GM19238 (cell line): Measurements from ENCODE around the gene AATK.
"Not testable (repeated sequence)": the region's sequence is repeated elsewhere in the genome, so short reads cannot be mapped to it uniquely, and the experiment has no call there.

Experiments
- DNase-seq: peaks from one replicate; pipeline ENCODE4 v3.0.0; 2011; ENCODE audit warnings: low spot score; ENCODE audit not compliant: insufficient read length

The AATK gene

DNA sequence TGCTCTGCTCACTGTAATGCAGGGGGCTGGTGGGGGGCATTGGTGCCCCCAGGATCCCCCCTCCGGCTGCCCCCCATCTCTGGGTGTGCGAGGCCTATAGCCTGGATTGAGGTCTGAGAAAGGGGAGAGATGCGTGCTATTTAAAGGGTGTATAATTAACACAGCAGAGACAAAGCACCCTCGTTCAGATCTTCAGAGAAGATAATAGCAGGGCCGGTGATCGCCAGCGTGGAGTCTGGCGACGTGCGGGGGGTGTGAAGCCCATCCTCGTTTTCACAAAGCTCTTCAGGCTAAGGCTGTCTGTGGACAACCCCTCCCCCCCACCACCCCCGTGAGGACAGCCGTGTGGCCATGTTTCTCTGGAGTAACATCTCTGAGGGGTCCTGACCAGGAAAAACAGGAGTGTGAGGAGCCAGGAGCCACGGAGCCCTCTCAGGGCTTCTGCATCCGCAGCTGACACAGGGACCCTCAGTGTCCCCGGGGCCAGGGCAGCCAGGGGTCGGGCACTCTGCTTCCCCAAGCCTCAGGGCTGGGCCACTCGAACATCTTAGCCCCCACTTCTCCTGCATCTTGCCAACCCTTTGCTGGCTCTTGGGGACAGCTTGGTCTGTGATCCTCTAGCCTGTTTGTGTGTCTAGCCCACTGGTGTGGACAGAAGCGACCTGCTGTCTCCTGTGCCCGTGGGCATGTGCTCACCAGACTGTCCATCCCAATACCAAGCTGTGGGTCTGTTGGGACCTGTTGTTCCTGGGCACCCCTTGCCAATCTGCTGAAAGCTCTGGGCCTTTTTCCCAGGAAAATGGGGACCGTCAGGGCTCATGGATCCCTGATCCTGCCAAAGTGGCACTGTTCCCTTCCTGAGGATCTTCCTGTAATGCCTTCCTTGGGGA, 72.2 kb downstream of the AATK start:
- DNase-seq = no peak

DNA sequence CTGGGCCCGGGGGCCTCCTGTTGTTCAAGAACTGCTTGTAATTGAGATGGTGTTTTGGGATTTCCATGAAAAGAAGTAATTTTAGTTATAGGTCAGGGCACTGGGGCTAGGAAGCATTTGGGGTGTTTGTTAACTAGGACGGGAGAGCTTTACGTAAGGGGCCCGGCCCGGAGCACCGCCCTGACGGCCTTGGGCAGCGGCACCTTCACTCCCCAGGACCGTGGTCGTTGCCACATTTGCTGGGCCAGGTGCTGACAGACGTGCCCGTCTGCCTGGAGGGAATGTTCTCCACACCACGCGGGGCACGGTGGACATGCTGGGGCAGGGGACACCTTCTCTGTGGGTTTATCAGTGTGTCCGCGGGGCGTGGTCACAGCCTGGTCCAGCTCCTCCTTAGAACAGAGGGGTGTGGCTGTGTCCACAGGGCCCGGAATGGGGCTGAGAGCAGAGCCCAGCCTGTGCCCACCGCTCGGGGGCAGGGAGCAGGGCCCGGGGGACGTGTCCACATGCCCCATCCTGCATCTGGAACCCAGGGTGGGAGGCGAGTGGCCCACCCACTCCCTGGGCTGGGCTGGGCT, 73.4 kb downstream of the AATK start:
- no peak for DNase-seq

GRCh38 chr17:81091774-81092517, 74.1 kb downstream of the AATK start:
- DNase-seq = no peak

DNA sequence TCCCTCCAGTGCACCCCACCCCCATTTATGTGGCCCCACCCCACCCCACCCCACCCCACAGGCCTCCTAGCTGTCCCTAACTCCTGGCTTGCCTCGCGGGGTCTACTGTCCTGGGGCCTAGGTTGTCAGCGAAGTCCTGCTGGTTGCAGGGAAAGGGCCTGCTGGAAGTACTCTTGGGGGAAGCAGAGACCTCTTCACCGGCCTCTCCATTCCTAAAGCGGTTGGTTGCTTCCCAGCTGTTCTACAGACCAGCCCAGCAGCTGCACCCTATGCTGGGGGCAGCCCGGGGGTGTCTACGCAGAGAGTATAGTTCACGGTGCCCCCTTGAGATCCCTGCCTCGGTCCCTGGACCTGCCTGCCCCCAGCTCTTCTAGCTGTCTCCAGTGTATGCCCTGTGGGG, 74.9 kb downstream of the AATK start:
- no peak for DNase-seq

DNA sequence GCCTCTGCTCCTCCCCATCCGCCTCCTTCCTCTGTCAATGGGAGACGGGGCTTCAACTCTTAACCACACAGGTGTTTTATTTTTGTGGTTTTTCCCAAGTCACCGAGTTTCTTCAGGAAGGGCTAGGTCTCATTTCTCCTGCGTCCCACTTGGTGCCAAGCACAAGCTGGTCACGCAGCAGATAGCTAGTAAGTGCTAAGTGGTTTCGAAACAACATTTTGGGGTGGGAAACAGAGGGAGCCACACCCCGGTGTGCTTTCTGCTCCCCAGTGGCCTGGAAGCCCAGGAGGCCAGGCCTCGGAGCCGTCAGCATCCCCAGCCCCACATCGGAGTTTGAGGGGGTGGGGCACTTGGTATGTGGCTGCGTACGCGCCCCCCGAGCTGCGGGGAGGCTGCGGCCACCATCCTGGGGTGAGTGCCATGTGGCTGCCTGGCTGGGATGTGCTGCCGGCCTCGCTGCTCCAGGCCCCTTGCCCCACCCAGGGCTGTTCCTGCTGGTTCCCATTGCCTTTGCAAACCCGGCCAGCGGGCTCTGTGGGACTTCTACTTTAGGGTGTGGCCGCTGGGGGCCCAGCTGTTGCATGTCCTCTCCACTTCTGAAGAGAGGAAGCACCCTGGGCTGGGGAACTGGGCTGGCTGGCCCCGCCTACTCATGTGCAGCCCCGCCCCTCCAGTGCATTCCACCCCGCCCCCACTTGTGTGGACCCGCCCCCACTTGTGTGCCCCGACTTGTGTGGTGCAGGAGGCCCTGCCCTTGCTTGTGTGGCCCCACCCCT, 75.5 kb downstream of the AATK start:
- DNase-seq = no peak

GRCh38 chr17:81086789-81087551, 79.1 kb downstream of the AATK start:
- no peak for DNase-seq

DNA sequence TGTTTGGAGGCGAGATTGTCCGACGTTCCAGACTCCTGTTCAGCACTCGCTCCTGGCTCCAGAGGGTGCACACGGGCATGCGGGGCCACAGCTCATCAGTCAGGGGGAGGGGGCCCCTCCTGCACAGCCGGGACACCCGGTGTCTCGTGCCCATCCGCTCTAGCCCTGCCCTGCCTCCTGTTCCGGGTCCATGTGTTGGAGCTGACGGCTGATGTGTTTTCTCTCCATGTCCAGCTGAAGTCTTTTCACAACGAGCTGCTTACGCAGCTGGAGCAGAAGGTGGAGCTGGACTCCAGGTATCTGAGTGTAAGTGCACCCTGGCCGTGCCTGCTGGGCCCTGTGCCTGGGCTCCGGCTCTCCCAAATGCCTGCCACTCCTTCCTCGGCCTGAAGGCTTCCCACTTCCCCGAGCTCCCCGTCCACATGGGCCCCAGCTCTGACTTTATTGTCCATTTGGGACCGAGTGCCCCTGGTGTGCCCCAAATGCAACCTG, 80.6 kb downstream of the AATK start:
- DNase-seq = no peak

DNA sequence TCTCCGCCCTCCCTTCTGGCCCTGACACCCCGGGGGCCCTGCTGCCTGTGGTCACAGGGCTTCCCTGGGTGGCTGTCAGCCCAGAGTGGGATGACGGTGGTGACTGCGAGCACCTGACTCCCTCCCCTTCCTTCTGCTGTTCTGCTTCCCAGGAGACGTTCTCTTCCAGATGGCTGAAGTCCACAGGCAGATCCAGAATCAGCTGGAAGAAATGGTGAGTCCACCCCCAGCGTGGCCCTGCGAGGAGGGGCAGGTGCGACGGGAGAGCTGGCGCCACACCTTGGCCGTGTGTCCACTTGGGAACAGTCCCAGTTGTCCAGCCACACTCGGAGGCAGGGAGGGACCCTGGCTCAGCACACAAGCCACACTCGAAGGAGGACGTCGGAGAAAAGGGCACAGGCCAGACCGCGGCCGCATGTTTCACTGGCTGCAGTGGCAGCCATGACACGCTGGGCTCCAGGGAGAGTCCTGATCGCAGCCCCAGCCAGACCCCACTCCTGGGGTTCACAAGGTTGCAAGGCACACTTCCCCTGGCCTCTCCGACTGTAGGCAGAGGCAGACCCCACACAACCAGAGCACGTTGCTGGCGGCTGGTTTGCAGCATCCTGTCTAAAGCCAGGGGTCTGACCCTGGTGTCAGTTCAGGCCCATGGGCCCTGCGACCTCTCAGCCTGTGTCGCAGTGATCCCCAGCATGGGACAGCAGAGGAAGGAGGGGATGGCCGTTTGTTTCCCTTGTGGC, 81.2 kb downstream of the AATK start:
- DNase-seq = no peak

DNA sequence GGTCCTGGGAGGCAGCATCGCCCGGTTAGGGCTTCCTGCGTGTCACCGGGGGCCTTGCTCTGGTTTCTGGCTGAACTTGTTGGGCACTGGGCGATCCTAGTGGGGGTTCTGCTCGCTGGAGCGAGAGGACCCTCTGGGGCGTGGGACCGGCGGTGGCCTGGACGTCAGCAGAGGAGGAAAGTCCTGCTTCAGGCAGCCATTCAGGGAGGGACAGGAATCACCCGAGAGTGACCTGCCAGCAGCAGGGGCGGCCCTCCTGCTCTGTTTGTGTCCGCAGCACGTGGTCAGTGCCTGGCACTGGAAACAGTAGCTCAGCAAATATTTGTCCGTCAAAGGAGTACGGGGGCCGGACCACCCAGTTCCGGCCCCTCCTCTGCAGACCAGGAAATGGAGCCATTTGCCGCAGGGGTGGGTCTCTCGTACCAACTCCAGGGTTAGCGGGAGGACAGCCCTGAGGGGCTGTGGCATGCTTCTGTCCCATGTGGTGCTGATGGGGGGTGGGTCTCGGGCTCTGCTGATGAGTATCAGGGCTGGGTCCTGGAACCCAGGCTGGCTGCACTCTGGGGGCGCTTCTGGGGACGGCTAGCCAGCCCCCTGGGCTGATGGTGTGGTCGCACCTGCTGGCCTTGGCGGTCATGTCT, 82.8 kb downstream of the AATK start:
- no peak for DNase-seq

DNA sequence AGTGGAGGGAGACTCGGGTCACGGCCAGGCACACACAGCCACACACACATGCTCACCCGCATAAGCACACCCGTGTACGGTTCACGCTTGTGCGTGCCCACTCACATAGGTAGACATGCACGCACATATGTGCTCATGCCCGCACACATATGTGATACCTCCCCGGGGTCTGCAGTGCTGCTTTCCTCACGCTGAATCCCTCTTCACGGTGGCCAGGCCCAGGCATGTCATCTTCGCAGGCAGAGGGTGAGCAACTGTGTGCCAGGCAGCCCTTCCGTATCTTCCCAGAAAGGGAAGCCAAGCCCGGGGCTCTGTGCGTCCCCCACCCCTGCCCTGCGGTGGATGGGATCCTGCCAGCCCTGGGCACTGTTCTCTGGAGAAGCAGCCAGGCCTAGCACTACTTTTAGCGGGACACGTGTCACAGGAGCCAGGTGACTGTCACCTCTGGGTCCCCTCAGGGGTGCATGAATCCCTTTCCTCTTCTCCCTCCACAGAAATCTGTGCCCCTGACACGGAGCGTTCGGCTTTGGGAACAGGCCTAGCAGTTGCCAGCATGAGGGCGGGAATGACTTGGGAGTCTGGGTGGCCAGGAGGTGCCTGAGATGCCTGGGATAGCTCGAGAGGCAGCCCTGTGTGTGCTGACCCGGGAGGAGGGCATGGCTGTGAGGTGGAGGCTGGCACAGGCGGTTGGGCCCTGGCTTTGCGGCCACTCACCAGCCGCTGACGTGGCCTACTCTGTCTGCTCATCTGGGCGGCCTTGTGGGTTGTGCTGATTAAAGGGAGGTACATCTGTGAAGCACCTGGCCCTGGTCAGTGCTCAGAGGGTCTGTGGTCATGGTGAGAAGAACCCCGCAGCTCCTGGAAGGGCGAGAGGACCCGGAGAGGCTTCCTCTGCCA, 83.6 kb downstream of the AATK start:
- no peak for DNase-seq

DNA sequence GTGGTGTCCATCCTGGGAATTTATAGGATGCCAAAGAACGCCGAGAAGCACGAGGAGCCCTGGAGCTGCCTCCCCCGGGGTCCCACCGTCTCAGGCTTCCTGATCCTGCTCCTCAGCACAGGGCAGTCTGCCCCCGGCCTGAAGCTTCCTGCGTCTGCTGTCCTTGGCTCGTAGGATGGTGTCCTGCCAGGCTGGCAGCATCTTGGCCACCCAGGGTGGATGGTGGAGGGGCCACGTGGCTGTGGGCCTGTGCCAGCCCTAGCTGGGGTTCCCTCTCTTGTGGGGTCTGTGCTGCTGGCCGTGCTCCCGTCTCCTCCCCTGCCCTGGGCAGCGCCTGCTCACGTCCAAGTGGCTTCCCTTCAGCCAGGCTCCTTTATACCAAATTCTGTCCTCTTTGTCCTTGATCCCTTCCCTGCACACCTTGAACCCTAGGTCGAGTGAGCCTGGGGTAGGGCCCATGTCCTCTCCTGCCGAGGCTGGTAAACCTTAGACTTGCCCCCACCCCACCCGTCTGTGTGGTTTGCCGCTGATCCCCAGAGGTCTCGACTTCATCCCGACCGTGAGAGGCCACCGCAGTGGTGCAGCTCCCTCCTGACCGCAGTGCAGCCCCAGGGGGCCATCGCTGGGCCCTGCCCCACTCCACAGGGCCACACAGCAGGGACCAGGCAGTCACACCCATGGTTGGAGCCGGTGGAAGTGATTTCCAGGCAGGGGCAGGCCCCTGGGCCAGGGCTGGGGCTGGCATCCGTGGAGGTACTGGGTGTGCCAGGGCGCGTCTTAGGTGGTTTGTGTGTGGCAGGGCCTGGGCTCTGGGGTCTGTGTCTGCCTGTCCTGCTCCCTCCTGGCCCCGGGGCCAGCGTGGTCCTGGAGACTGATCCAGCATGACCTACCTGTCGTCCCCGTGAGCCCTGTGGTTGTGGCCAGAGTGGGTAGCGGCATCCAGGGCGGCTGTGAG, 84.5 kb downstream of the AATK start:
- no peak for DNase-seq

DNA sequence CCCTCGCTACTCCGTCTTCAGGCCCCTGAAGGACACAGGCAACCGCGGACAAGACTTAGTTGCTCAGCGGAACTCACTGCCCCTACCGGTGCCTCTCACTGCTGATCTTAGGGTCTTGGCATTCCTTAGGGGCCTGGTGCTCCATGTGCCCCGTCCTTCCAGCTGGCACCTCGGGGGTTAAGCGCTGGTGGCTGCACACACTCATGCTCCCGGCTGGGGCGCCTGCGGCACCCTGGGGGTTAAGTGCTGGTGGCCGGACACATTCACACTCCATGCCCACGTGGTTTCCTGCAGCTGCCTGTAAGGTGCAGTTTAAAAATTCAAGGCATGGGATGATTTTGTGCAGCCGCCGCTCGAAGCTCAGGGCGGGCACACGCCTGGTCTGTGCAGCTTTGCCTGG, 86.0 kb downstream of the AATK start:
- no peak for DNase-seq

DNA sequence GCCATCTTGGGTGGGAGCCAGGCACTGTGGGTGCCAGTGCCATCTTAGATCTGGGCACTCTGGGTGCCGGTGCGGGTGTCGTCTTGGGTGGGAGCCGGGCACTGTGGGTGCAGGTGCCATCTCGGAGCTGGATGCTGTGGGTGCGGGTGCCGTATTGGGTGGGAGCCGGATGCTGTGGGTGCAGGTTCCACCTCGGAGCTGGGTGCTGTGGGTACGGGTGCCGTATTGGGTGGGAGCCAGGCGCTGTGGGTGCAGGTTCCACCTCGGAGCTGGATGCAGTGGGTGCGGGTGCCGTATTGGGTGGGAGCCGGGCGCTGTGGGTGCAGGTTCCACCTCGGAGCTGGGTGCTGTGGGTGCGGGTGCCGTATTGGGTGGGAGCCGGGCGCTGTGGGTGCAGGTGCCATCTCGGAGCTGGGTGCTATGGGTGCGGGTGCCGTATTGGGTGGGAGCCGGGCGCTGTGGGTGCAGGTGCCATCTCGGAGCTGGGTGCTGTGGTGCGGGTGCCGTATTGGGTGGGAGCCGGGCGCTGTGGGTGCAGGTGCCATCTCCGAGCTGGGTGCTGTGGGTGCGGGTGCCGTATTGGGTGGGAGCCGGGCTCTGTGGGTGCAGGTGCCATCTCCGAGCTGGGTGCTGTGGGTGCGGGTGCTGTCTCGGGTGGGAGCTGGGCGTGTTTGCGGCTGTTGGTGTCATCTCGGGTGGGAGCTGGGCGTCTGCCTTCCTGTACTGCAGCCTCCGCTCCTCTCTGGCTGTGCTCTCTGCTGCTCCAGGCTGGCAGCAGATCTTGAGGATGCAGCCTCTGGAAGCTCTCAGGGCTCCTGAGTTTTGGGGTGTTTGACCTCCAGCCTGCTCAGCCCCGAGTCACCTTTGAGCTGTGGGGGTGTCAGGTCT, 87.8 kb downstream of the AATK start:
- not testable (repeated sequence) for DNase-seq

- DNase-seq = no peak
Observed at GRCh38 chr17:81076141-81076679, 89.8 kb downstream of the AATK start.

GRCh38 chr17:81075307-81075706, 90.7 kb downstream of the AATK start:
- no peak for DNase-seq

- no peak for DNase-seq
Observed at GRCh38 chr17:81074875-81075274, 91.1 kb downstream of the AATK start.
